Inflammatory macrophage treated with lipopolysaccharide for 4 hours (primary cell): Measurements from ENCODE around the gene PLA2G4A.
A peak's percentile ranks its signal among the peaks of the same experiment; 100 is the strongest.

Experiments used
- DNase-seq: peaks from one replicate; pipeline ENCODE4 v3.0.0-alpha.2; 2020

The PLA2G4A gene

DNA sequence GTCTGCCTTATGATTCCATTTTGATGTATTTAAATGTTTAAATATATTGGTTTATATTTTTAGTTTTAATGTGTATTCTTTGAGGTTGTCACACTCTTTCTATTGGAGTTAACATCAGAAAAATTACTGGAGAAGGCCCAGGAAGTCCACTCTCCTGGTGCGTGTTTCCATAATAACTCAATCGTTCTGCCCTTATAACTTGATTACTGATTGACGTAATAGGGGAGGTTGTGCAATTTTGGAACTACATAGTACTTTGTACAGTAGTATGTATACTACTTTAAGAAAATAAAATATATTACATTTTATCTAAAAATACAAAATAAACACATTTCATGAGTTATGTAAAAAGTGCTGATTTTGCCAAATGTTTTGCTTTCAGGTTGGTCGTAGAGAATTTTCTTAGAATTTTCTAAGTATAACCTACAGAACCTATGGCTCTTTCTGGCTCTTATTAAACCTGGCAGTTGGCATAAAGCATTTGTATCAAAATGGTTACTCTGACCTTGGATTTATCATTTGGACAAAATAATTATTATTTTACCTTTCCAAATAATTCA, 5.7 kb downstream of the PLA2G4A start:
- DNase-seq = peak; percentile 80

DNA sequence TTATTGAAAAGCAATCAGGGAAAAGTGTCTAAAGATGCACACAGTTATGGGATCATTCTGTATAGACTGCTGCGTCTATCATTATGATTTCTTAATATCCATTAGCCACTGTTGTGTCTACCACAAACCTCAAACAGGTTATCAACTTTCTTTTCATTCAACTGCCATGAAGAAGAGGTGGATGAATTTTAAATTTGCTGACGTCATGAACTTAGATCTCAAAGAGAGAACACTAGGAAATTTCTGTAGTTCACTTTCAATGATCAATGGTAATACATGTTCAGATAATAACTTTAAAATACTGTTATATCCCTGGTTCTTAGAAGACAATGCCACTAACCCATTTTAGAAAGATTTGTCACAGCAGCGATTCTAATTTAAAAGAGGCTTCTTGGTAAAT, 6.7 kb downstream of the PLA2G4A start:
- no peak for DNase-seq

DNA sequence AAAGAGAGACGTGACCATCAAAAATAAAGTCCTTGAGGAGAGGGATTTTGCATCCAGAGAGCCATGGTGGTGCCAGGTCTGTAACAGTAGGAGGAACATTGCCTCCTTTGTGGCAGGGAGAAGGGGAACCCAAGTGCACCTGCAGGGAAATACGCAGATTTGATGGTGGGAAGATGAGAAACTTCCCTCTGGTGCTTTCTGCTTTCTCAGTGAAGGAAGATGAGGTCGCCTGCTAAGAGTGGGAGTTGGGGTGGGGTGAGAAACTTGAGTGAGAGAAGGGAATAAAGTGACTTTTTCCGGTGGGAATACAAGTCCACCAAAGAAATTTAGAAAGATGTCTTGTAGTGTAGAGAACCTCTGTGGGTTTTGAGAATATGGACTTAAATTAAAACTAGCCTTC, 9.1 kb downstream of the PLA2G4A start:
- DNase-seq = peak; percentile 48

DNA sequence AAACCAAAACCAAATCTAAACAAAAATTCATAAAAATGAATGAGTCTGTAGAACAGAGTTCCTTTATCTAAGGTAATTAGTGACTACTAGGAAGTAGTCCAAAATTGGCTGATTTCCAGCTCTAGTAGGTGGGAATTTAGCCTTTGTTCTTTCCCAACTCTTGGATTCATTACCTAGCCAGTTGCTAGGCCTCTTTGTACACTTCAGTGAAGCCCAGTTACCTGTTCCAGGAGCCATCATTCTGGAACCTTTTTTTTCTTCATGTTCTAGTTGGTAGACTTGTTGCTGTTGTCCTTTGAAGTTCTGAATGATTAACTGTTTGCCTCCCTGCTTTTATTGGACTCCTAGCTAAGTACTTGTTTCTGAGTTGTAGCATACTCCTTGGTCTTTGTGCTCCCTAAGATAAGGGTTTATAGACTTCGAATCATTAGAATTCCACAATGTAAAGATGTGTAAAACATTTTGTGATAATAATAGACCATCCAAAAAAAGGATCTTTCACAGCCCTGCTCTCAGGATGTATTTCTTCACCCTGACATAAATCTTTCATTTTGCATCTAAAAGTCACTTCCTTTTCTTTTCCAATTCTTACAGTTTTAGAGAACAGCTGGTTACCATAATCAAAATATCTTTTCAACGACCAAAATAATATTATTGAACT, 9.8 kb downstream of the PLA2G4A start:
- peak; percentile 63 for DNase-seq

DNA sequence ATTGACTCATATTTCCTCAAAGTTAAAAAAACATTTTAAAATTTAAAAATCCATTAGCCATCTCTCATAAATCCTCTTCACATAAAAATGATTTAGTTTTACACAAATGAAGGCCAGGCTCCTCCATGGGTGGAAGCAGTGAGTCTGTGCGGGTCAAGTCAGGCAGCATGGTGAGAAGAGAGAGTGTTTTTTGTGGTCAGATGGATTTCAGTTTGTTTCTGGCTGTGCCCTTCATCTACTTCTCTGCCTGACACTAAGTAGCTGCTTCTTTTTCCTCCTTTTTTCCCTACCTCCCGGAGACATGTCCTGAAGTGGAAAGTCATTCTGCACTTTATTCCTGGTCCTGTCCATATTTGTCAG, 10.3 kb downstream of the PLA2G4A start:
- peak; percentile 29 for DNase-seq

DNA sequence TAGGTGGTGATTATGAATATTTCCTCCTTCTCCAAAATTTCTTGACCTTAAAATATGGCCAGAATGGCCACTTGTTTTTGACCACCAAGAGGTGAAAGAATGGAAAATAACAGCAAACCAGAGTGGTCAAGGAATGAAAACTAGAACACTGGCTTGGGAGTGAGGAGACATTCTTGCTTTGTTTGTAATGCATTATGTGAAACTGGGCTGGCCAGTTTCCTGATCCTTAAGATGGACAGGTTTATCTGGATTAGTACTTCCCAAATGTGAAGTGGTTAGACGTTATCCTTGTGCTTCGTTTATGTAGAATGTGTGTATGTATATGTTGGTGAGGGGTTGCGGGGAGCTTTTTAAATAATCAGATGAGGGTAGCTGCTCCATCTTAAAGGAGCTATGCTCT, 12.8 kb downstream of the PLA2G4A start:
- no peak for DNase-seq

DNA sequence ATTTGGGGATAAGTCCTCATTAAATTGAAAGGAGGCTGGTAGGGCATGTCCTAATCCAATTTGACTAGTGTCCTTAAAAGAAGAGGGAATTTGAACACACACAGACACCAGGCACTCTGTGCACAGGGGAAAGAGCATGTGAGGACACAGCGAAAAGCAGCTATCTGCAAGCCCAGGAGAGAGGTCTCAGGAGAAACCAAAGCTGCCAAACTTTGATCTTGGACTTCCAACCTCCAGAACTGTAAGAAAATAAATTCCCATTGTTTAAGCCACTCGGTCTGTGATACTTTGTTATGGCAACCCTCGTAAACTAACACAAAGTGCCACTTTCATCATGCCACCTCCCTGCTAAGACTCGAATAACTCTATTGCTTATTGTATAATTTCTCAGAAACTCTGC, 13.8 kb downstream of the PLA2G4A start:
- DNase-seq = no peak

DNA sequence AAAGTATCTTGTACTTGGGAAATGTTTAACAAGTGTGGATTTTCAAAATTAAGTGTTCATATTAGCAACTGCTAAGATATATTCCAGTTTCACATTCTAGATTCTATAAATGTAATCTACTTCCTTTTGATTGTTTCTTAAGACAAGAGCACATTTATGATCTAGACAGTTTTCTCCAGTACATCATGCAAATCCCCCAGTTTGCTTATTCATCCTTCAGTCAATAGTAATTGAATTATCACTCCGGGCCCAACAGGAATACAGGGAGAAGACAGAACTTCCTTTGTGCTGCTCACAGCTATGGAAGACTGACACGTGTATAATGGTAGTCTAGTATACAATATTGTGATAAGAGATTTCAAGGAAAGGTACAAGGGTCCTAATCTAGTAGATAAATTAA, 14.5 kb downstream of the PLA2G4A start:
- peak; percentile 53 for DNase-seq

DNA sequence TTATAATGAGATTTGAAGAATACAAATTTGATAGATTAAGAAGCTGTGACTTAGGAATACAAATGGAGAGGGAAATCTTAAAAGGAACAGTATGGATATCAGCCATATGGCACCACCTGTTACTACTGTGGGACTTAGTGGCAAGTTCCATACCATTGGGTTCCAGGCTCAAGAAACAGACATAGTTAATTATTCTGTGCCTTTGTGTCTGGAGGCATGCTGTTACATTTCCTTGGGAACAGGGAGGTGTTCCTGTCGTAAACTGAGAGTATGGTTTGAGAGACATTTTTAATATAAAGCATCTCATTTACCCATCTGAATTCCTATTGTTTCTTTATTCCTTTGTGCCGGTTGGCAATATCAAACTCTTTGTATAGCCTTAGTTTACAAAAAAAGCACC, 15.2 kb downstream of the PLA2G4A start:
- DNase-seq = no peak

DNA sequence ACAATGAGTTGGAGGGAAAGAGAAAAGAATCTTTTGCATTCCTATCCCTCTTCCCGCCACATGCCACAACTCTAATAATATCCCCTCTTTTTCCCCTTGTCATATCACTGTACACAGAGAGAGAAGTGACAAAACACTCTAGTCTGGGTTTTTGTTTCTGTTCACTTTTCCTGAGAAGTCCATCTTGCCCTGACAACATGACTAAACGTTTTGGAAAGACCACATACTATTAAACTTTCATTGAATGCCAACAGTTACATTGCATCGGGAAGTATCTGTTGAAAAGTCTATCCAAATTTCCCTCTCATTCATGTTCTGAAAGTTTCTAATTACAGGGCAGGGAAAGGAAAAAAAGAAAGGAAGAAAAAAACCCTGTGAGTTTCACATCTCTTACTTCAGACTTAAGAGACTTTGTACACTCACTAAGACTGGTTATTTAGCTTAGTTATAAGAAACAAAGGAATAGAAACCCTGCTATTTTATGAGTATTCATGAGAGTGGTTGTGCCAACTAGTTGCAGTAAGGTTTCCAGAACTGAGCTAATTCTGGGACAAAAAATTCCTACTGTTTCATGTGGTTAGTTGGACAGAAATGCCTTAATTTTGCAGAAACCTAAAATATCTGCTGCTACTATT, 16.9 kb downstream of the PLA2G4A start:
- peak; percentile 95 for DNase-seq

DNA sequence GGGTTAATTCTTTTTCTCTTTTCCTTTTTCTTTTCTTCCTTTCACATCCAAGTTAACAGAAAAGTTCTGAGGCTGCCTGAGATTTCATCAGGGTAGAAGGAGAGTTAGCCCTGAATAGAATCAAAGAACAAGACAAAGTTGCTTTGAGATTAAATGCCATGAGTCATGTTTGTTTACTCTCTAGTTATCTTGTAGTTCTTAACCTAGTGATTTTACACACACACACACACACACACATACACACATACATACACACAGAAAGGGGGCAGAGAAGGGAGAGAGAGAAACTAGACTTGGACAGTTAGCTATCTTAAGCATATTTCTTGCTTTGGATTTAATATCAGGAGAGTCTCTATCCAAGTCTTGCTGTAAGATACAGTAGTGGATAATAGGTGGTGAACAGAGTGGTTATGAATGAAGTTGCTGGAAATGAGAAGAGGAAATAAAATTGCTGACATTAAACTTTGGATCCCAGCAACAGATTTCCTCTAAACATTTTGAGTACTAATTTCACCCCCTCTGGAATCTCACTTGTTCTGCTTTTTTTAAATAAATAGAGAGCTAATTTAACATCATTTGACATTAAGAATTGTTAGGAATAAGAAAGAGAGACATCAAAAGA, 19.9 kb downstream of the PLA2G4A start:
- DNase-seq = peak; percentile 50

DNA sequence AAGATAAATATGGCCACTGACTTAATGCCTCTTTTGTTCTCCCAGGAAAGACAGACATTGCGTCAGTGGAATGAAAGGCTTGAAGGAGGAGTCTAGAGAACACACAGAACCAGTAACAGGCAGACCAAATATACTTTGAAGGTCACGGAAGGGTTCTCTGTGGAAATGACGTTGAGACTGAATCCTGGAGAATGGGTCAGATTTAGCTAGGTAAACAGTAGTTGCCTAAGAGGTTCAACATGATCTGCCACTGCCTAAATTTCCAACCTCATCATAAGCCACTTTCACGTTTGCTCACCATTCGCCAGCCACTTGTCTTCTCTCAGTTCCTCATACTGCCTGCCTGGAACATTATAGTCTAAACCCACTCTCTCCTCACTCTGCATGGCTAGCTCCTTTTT, 20.5 kb downstream of the PLA2G4A start:
- peak; percentile 93 for DNase-seq

DNA sequence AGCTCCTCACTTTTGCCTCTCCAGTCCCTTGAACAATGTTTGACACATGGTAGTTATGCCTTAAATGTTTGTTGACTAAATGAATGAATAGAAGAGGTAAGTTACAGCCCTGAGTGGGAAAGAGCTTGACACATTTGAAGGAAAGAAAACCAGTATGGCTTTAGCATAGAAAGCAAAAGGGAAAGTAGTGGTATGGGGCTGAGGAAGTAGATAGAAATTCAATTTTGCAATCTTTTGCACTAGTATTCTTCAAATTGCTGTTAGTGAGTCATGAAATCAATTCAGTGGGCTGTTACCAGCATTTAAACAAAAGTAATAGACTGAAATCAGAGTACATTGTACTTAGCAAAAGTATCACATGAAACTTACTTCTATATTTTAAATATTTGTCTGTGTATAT, 21.1 kb downstream of the PLA2G4A start:
- peak; percentile 91 for DNase-seq

DNA sequence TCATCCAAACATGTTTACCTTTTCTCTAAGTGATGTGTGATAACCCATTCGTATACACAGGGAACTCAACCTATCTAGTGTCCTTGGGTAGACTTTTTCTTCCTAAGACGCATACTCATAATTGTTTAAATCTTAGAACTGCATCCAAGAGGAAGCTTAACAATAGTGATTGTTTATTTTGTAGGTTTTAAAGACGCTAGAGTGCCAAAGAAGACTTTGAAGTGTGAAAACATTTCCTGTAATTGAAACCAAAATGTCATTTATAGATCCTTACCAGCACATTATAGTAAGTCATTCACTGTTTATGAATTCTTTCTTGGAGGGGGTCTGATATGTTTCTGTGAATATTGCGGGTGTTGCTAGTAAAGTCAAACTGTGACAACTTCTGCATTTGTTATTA, 25.4 kb downstream of the PLA2G4A start:
- no peak for DNase-seq

DNA sequence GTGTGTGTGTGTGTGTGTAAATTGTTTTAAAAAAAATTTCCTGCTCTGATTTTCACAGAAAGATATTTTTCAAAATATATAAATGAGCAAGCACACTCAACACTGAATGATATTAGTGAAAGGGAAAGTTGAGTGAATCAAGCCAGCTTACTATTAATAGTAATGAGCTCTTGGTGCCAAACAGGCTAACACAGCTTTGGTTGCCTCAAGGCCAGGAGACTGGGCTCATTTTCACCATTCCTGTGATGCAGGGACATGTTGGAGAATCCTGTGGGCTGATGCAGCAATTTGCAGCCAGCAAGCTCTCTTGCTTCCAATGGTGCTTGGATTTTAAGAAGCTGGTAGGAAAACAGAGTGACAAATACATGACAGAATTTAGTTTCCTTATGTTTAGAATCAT, 30.2 kb downstream of the PLA2G4A start:
- no peak for DNase-seq

DNA sequence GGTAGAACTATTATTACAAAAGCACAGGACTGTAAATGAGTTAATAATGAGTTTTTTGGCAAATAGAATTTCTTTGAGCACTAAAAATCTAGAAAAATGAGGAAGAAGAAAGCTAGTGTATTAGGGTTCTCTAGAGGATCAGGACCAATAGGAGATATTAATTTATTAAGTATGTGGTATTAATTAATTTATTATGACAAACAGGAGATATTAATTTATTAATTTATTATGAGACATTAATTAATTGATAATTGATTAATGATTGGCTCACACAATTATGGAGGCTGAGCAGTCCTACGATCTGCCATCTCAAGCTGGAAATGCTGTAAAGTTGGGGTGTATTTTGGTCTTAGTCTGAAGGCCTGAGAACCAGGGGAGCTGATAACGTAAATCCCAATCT, 31.2 kb downstream of the PLA2G4A start:
- no peak for DNase-seq

DNA sequence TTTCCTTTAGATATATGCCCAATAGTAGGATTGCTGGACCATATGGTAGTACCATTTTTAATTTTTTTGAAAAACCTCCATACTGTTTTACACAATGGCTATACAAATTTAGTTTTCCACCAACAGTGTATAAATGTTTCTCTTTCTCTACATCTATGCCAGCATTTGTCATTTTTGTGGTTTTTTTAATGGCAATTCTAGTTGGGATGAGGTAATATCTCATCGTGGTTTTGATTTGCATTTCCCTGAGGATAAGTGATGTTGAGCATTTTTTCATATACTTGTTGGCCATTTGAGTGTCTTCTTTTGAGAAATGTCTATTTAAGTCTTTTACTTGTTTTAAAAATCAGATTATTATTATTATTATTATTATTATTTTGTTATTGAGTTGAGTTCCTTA, 35.5 kb downstream of the PLA2G4A start:
- DNase-seq = peak; percentile 44

DNA sequence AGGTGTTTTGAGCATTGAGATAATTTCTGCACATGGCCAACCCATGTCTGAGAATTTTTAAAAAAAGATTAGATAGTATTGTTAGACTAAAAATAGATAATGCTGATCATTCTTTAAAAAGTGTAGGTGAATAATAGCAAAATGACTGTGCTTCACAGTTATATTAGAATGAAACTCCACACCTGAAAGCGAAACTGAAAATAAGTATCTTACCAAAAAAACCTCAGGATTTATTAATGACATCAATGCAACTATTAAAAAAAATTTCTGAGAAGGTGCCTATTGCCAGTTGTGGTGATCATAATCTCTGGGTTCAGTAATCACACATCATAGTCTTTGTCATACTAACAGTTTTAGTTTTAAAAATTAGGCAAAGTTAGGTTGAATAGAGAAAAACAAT, 36.5 kb downstream of the PLA2G4A start:
- DNase-seq = peak; percentile 59

DNA sequence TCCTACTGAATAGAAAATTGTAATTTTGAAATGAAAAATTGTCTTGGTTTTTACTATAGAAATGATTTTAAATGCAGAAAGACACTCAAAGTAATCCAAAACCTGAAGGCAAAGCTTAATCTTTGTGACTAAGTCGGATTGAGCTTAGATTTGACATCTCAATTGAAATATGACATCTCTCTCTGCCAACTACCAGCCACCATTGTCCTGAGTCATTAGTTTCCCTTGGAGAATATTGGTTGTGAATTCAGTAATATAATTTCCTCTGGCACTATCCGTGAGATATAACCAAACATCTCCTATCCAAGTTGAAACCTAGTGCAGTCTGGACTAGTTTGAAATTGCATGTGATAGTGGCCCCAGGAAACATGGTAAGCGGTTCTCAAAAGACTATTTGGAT, 37.1 kb downstream of the PLA2G4A start:
- no peak for DNase-seq

DNA sequence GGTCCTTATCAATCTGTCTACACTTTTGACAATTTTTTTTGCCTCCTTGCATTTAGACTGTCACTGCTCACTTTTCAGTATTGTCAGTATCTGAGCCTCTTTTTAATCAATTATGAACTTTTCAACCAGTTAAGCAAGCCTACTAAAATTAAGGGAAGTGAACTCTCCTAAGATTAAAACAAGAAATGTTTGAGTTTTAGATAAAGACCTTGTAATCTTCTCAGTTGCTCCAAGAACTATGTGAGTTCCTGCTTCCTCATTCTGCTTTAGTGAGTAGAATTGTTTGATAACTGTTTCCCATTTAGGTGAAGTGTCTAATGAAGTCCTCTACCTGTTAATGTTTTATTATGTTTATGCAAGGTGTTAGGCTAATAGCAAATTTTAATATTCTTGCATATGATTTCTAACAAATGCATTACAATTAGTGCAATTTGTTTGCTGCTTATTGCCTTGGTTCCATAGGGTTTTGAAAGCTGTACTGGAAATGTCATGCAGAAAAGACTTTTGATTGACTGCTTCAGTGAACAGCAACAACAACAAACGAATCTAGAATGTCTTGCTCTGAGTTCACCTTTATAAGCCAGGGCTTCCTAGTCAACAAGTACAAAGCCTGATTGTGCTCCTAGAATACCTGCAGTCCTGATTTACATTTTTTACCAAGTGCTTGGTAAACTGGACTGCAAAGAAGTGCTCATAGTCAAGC, 40.9 kb downstream of the PLA2G4A start:
- DNase-seq = peak; percentile 27

DNA sequence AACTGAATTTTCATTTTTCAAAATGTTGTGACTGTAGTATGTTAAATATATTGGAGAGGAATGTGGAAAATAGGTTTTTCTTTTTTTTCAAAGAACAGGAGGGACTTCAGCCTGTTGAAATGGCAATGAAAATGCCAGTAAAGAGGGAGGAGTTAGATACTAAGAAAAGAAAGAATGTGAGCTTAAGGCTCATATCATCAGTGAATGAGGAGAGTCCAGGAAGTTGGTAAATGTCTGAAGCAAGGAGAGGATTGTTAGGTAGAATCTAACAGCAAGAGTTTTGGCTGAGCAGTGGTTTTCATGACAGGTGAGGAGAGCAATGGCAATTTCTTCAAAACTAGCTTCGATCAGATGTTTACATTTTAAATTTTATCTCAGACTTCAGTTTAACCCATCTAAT, 43.0 kb downstream of the PLA2G4A start:
- no peak for DNase-seq

DNA sequence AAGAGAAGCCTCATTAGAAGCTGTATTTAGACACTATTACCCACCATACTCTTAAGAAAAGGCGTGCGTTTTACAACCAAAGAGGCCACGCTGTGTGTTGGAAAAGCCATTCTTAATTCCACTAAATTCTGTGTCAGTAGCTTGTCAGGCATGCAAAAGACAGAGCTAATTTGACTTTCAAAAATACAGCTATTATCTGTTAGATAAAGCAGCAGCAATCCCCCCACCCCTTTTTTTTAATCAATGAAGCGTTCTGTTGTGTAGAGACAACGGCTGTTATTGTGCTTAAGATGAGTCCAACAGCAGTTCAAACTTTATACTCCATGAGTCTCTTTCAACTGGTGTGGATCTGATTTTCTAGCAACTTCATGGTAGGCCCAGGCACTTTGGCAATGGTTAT, 43.5 kb downstream of the PLA2G4A start:
- DNase-seq = no peak

DNA sequence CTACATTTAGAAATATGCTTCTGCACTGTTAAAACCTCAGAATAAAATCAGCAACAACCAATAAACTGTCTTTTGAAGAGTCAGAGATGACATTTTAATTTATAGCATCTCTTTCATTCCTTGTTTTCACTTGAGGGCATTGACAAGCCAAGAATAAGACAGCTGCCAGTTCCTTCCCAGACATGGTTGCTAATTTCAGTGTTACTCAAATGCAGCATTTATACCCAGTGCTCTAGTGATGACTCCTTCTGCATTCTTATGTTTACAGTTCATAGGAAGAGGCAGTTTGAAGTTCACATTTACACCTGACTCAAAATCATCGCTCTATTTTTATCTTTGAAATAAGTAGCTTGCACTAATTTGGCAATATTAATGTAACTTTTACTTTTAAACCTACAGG, 44.9 kb downstream of the PLA2G4A start:
- DNase-seq = no peak
